ENCODE data around the gene NFIA.

DNA sequence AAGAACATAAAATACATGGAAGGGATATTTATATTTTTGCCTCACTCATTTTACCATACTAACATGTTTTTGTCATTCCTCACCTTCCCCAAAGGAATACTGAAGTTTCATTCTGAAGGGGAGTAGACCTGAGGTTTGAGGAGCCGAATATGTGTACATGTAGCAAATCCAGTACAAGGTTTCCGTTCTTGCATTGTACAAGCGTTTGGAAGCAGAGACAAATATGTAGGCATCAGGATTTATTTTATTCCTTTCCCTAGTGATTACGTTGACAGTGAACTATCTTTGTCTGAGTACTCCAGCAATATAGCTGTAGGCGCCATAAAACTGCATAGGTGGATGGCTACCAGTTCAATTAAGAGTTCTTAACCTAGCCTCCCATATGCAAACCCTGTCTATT, 191.5 kb downstream of the NFIA start:
- no peak for TF ChIP-seq EZH2 (IDR thresholded peaks at IDR 0.05)
- TF ChIP-seq POLR2AphosphoS5 (IDR thresholded peaks at IDR 0.05; ENCODE audit: borderline replicate concordance, low read depth, low read length), result no peak
